ENCODE results near the gene GRM2. TPM values are rescaled to one million over a fixed set of nuclear protein-coding genes. Genes with fewer than 3 reads are reported as not detected.
A peak's percentile ranks its signal among the peaks of the same experiment; 100 is the strongest.

GRM2 gene
- total RNA-seq, 2 donors from 2014 or later = 0.15 to 0.50 TPM

GRCh38 chr3:51702156-51702555 is 4.7 kb upstream of the GRM2 start:
- DNase-seq (no peak), ATAC-seq (no peak)
- intact Hi-C loops (cut with DNase I) = no loop called here

- ATAC-seq (no peak), DNase-seq (no peak)
- intact Hi-C loops (cut with DNase I) = no loop called here
These were observed 3.7 kb upstream of the GRM2 start for GRCh38 chr3:51703068-51703760.

DNA sequence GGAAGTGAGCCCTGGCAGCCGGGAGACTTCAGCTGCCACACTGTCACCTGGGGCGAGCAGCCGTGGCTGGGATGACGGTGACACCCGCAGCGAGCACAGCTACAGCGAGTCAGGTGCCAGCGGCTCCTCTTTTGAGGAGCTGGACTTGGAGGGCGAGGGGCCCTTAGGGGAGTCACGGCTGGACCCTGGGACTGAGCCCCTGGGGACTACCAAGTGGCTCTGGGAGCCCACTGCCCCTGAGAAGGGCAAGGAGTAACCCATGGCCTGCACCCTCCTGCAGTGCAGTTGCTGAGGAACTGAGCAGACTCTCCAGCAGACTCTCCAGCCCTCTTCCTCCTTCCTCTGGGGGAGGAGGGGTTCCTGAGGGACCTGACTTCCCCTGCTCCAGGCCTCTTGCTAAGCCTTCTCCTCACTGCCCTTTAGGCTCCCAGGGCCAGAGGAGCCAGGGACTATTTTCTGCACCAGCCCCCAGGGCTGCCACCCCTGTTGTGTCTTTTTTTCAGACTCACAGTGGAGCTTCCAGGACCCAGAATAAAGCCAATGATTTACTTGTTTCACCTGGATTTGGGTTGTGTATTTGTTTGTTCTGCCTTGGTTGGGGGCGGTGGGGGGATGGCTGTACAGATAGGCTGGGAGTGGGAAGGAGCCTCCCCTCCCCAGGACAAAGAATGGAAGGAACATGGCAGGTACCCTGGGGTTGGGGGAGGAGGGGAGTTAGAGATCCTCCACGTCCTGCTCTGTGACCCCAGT is 2.9 kb upstream of the GRM2 start:
- intact Hi-C loops (cut with DNase I) = no loop called here
- ATAC-seq = no peak
- peak; percentile 12 for DNase-seq

GRCh38 chr3:51704511-51704950 is 2.3 kb upstream of the GRM2 start:
- peak; percentile 11 for DNase-seq
- intact Hi-C loops (cut with DNase I) = no loop called here
- ATAC-seq = no peak

GRCh38 chr3:51705276-51706020 is 1.4 kb upstream of the GRM2 start:
- DNase-seq (peak; percentile 12), ATAC-seq (no peak)
- intact Hi-C loops (cut with DNase I) = no loop called here

- intact Hi-C loops (cut with DNase I) = no loop called here
- peak; percentile 5 for DNase-seq
- ATAC-seq = no peak
These were observed 815 bp upstream of the GRM2 start for GRCh38 chr3:51706021-51706485.

GRCh38 chr3:51708216-51708845 is 1.5 kb downstream of the GRM2 start:
- DNase-seq (no peak), ATAC-seq (no peak)
- intact Hi-C loops (cut with DNase I) = no loop called here

GRCh38 chr3:51709004-51709420 is 2.1 kb downstream of the GRM2 start:
- intact Hi-C loops (cut with DNase I) = no loop called here
- ATAC-seq = no peak
- DNase-seq = peak; percentile 15

DNA sequence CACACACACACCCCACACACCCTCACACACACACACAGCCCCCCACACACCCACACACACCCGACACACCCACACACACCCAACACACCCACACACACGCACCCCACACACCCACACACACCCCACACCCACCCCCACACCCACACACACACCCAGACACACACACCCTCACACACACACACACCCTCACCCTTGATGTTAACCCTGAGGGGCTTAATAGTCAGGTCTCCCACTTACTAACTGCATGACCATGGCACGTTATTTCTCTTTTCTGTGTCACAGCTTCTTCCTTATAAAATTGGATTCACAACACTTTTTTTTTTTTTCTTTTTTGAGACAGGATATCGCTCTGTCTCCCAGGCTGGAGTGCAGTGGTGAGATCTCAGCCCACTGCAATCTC is 2.8 kb downstream of the GRM2 start:
- no peak for ATAC-seq
- DNase-seq = peak; percentile 3
- intact Hi-C loops (cut with DNase I) = loop anchor here in 1 of 2 donors (10.0 kb wide), 1 partner anchor 95 kb away; no protein-coding TSS in a partner anchor

DNA sequence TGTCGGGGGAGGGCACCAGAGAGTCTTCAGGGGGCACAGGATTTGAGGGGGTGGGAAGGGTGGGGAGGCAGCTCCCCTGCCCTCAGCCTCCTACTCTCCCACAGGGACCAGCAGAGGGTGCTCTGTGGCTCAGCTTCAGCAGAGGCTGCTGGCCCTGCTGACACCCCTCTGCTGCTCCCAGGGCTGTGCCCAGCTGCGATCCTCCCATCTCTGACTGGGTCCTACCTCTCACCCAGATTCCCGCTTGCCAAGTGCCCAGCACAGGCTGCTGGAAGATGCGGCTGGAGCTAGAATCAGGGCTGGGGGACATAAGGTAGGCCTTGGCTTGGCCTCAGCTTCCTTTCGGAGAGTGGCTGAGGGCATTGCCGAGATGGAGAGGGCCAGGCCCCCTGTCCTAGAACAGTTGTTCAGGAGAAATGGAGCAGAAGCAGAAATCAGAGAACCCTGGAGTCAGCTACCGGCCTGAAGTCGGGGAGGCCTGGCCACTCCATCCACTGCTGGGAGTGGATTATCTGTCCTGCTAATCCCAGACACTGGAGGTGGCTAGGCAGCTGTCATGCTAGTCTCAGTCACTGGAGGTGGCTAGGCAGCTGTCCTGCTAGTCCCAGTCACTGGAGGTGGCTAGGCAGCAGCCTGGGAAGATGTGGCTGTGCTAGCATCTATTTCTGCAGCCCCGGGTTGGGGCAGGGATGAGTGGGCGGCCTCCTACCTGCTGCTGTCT is 3.9 kb downstream of the GRM2 start:
- intact Hi-C loops (cut with DNase I) = loop anchor here in 1 of 2 donors (10.0 kb wide), 1 partner anchor 94 kb away; no protein-coding TSS in a partner anchor

DNA sequence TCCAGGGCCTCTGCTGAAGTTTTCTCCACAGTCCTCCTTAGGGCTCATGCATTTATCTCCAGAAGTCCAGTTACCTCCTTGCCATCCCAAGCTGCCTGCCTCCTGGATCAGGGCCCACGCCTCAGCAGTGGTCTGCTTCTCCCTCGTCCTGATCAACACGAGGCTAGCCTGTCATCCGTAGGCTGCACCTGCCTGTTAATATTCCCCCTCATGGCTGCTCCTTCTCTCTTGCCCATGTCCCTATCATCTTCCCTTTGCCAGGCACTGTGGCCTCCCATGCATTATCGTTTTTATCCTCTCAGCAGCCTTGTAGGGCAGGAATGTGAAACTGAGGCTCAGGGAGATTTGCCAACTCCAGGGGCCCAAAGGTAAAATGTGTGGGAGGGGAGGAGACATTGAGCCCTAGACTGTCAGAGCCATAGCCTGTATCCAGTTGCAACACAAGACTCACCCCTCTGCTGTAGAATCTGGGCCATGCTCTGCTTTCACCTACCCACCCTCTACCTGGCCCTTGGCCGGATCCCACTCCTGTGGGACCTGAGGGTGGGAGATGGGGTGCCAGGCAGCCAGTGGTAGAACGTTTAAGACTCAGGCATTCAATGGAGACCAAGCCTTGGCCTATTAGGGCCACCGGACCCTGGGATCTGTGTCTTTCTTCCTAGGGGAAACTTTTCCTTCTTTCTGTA is 4.6 kb downstream of the GRM2 start:
- intact Hi-C loops (cut with DNase I) = loop anchor here in 1 of 2 donors (10.0 kb wide), 1 partner anchor 93 kb away; no protein-coding TSS in a partner anchor
- ATAC-seq (no peak), DNase-seq (no peak)

More for the DNA sequence above, 3.9 kb downstream of the GRM2 start:
- ATAC-seq (no peak), DNase-seq (peak; percentile 10)

DNA sequence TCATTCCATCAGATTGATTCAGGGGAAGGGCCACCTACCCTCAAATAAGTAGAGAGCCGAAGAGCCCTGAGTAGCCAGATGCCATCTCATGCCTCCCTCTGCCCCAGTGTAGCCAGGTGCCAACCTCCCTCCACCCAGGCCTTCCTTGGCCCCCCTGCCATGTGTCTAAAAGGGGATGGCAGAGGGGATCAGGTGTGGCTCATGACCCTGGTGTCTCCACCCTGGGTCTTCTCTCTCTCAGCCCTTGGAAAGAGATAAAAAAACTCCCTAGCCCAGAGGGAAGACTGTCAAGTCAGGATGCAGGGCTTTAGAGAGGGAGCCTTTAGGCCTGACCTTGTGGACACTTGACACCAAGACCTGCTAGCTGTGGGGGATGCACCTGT is 5.2 kb downstream of the GRM2 start:
- ATAC-seq (no peak), DNase-seq (no peak)
- intact Hi-C loops (cut with DNase I) = loop anchor here in 1 of 2 donors (10.0 kb wide), 1 partner anchor 93 kb away; no protein-coding TSS in a partner anchor

- DNase-seq (no peak), ATAC-seq (no peak)
- intact Hi-C loops (cut with DNase I) = loop anchor here in 1 of 2 donors (10.0 kb wide), 1 partner anchor 92 kb away; no protein-coding TSS in a partner anchor
These were observed 5.7 kb downstream of the GRM2 start for GRCh38 chr3:51712511-51712931.

GRCh38 chr3:51712963-51713362 is 6.1 kb downstream of the GRM2 start:
- ATAC-seq = no peak
- intact Hi-C loops (cut with DNase I) = loop anchor here in 1 of 2 donors (10.0 kb wide), 1 partner anchor 92 kb away; no protein-coding TSS in a partner anchor
- no peak for DNase-seq

- DNase-seq (no peak), ATAC-seq (no peak)
- intact Hi-C loops (cut with DNase I) = loop anchor here in 1 of 2 donors (10.0 kb wide), 1 partner anchor 89 kb away; no protein-coding TSS in a partner anchor
These were observed 8.5 kb downstream of the GRM2 start for GRCh38 chr3:51715231-51715976.

- no peak for DNase-seq
- intact Hi-C loops (cut with DNase I) = loop anchor here in 1 of 2 donors (10.0 kb wide), 1 partner anchor 89 kb away; no protein-coding TSS in a partner anchor
- ATAC-seq = no peak
These were observed 9.1 kb downstream of the GRM2 start for GRCh38 chr3:51715977-51716294.

- no peak for ATAC-seq
- intact Hi-C loops (cut with DNase I) = loop anchor here in 1 of 2 donors (10.0 kb wide), 1 partner anchor 88 kb away; no protein-coding TSS in a partner anchor
These were observed 9.9 kb downstream of the GRM2 start for GRCh38 chr3:51716805-51717204.

More at GRCh38 chr3:51716805-51717204, 9.9 kb downstream of the GRM2 start:
- DNase-seq = no peak
